NCI-H446 treated with DMSO at 0.1 percent for 48 hours (cell line): ENCODE measurements around the gene PPP1R3F.

Source experiments
- DNase-seq: peaks from one replicate; lab custom pipeline; 2025; lab: John Stamatoyannopoulos, UW

Gene PPP1R3F

DNA sequence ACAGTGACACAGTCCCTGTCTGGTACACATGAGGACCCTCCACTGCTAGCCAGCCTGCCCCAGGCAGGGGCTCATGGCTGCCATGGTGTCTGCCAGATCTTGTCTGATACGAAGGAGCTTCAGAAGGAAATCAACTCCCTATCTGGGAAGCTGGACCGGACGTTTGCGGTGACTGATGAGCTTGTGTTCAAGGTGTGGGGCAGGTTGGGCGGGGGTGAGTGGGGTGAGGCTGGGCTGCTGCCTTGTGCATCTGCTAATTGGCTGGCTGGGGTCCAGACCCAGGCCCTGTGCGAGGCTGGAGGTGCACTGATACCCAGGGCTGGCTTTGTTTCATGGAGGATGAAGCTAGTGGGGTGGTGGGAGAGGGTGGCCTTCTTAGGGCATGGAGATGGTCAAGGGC, 20.5 kb upstream of the PPP1R3F start:
- no peak for DNase-seq

DNA sequence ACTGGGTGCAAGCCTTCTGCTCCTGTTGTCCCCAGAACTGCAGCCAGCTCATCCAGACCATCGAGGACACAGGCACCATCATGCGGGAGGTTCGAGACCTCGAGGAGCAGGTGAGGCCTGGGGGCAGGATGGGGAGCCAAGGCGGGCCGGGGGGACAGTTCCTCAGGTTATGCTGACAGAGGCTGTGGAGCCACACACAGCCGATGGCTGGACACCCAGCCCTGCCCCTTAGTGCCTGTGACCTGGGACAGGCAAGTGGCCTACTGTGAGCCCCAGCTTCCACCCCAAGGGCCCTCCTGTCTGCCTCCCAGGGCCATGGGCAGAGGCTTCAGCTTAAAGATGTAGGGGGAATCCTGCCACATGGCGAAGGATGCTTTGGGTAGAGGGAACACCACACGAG, 20.0 kb upstream of the PPP1R3F start:
- no peak for DNase-seq

GRCh38 chrX:49250066-49250465, 19.5 kb upstream of the PPP1R3F start:
- no peak for DNase-seq

DNA sequence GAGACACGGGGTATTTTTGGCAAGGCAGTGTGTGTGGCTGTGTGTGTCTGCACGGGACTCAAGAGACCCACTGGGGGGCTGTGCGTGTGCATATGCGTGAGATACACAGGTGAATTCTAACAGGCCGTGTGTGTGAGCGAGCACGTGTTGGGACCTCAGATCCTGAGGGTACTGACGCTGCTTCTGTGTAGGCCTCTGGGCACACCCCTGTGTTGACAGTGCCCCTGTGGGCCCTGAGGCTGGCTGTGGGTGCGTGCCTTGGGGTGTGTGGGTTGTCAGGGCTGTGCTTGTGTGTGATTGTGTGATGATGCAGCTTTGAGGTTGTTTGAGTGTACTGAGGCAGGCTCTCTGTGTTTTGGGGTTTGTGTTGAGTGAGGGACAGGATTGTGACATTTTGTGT, 19.0 kb upstream of the PPP1R3F start:
- no peak for DNase-seq

DNA sequence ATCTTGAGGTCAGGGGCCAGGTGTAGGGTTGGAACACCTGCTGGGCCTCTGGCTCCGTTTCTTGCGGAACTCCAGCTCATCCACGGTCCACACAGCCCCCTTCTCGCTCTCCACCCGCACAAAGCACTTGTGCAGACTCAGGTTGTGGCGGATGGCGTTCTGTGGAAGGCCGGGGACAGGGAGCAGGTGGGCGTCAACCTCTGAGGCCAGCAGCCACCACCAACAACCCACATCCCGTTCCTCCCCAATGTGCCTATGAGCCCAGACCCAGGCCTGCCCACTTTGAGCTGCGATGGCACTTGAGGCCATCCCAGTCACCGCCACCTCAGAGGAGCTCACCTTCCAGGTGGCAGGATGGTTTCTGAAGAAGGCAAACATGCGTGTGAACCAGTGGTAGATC, 18.3 kb upstream of the PPP1R3F start:
- no peak for DNase-seq

- DNase-seq = no peak
Observed at GRCh38 chrX:49254639-49255038, 15.0 kb upstream of the PPP1R3F start.

GRCh38 chrX:49256268-49256995, 13.2 kb upstream of the PPP1R3F start:
- DNase-seq = no peak

DNA sequence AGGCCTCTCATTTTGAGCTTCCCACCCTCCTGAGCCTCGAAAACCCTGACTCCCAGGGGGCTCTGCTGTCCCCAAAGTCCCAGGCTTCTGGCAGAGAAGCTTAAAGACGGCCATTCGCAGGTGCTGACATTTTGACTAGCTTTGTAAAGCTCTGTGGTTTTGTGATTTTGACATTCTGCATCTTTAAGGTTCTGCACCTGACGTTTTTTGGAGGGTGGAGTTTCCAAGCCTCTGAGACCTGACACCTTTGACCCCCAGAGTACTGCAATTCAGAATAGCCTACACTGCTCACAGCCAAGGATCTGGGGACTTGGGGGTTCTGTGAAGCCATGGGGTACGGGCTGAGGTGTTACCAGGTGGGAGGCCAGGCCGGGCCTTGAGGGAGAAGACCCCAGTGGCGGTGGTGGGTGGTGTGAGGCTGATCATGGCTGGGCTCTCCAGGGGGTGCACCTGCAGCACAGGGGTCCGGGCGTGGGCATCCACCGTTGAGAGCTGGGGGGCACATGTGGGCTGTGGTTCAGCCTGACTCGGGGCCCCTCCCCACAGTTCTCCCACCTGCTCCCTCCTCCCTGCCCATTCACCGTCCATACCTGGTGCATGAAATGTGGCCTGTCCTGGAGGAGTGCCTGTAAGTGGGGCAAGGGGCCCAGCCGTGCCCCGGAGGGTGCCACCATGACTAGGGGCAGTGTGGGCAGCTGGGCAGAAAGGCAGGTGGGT, 12.4 kb upstream of the PPP1R3F start:
- DNase-seq = no peak

DNA sequence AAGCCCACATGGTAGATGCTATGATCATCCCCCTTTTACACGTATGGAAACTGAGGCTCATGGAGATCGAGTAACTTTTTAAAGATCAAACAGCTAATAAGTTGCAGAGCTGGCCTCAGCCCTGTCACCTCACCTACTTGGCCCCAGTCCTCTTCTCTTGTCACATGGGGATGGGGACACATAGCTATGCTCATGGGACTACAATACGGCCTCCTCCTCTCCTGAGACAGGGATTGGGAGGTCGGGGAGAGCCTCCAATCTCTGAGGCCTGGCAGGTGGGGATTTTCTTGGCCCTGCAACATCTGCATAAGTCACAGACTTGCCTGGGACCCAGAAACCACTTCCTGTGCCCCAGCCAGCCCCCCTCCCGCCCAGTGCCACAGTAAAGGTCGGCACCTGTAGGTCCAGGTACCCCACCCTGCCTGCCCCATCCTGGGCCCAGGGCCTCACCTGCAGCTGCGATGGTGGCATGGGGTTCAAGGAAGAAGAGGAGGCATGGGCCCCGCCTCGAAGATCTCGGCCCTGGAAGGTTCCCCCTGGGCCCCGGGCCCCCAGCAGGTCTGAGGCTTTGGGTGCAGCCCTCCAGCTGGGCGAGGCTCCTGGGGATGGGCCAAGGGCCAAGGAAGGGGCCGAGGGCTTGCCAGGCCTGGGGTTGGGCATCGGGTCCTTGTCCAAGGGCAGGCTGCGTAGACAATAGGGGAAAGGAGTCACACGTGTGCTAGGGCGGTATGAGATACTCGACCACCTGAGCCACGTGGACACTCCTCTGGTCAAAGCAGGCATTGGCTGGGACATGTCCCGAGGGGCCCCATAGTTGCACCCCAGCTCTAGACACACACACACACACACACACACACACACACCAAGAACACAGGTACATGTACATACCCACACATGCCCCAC, 11.5 kb upstream of the PPP1R3F start:
- DNase-seq = no peak

GRCh38 chrX:49258749-49259124, 10.9 kb upstream of the PPP1R3F start:
- DNase-seq = no peak

- DNase-seq = no peak
Observed at GRCh38 chrX:49260221-49260985, 9.2 kb upstream of the PPP1R3F start.

- no peak for DNase-seq
Observed at GRCh38 chrX:49262603-49263002, 7.0 kb upstream of the PPP1R3F start.

DNA sequence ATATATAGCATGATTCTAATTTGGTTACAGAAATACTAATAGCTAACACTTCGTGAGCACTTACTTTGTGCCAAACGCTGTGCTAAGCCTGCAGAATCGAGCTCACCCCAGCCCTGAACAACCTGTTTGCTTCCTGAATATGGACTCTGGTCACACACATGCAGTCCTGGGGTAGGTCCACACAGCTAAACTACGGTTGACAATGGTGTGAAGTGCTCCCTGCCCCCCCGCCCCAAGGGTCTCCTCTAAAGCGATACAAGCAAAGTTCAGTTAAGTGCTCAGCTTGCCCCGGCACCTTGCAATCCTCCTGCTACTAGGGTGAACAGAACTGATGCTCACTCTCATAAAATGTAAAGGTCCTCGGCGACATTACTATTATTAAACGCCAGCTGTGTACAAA, 6.0 kb upstream of the PPP1R3F start:
- DNase-seq = no peak

- DNase-seq = no peak
Observed at GRCh38 chrX:49264460-49264859, 5.1 kb upstream of the PPP1R3F start, which contains the start of gene FOXP3. Gene FOXP3 (minus strand): TSS chrX:49264710. CDS start chrX:49258505, 6,205 bp downstream.

- DNase-seq = no peak
Observed at GRCh38 chrX:49266523-49267445, 2.8 kb upstream of the PPP1R3F start.

DNA sequence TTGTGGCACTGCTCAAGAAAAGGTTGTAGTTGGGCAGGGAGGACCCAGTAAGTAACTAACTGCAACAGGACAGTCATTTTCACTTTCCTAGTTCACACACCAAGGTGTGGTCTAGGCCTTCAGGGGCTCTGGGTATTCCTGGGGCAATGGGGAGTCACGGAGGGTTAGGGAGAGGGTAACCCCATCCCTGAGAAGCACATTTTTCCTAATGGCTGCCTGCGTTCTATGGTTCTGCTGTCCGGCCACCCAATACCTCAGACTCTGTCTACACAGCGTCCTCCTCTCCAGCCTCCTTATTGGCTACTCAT, 937 bp upstream of the PPP1R3F start:
- no peak for DNase-seq

DNA sequence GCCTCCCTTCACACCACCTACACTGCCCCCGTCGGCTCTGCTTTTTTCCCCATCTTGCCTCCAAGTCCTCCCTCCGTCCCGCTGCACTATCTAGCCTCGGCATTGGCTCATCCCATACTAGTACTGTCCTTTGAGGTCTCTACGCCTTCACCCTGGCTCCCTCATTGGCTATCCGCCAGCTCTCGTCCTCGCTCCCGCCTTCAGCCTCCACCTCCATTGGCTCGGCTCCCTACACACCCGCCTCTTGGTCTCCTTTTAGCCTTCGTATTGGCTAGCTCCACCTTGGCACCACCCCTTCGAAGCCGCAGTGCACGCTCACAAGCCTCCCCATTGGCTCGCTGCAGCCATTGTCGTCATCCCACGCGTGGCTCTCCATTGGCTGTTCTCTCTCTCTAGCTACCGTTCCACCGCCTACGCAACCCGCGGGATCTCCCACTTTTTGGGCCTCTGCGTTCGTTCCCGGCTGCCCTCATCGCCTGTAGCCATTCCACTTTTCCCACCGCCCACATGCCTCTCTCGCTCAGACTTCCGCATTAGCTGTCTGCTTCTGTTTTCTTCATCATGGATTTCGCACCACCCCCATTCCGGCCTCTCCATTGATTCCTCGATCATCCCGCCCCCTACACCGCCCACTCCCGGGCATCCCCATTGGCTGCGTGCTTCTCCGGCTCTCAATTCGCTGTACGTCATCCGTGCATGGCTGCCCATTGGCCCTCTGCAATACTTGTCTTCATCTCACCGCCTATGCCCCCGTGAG, 405 bp upstream of the PPP1R3F start:
- DNase-seq = peak; percentile 96

DNA sequence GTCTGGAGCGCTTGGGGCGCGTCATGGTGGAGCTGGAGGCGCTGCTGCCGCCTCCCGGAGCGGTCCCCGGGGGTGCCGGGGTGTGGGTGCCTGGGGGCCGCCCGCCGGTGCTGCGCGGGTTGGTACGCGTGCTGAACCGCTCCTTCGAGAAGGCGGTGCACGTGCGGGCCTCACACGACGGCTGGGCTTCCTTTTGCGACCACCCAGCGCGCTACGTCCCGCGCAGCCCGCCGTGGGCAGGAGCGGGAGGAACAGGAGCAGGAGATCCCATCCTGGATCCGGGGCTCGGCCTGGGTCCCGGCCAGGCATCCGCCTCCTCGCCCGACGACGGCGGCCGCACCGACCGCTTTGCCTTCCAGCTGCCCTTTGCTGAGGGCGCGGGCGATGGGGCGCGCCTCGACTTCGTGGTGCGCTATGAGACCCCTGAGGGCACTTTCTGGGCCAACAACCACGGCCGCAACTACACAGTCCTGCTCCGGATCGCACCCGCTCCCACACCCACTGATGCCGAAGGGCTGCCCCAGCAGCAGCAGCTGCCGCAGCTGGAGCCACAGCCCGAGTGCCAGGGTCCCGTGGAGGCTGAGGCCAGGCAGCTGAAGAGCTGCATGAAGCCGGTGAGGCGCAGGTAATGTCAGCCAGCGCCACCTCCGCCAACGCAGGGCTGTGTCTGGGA, 792 bp downstream of the PPP1R3F start:
- no peak for DNase-seq

GRCh38 chrX:49271341-49271740, 1.7 kb downstream of the PPP1R3F start:
- DNase-seq = no peak

GRCh38 chrX:49272421-49272820, 2.8 kb downstream of the PPP1R3F start:
- no peak for DNase-seq
